GM21360 (cell line): ENCODE results near the gene ITGAE.

Experiments used
- ATAC-seq: cut with Tn5 transposase; IDR thresholded peaks from one replicate; pipeline ENCODE4 v1.9.1; 2021; ENCODE audit warnings: mild to moderate bottlenecking, moderate library complexity; ENCODE audit not compliant: unreplicated experiment

Gene ITGAE

DNA sequence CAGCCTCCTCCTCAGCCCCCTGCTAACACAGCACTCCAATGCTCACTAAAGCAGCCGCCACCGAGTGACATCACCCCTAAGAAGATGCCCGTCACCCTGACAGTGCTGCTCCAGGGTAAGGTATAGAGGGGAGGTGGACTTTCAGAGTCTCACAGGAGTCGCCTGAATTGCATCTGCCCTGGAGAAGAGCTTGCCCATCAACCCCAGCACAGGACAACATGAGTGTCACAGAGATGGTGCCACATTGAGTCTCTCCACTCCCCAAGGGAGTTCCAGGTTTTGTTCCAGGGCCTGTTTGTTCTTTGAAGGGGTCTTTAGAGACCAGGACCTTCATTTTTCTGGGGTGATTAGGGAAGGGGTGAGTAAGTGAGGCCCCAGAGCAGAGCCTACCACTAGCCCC, 102.8 kb downstream of the ITGAE start:
- ATAC-seq: no peak

DNA sequence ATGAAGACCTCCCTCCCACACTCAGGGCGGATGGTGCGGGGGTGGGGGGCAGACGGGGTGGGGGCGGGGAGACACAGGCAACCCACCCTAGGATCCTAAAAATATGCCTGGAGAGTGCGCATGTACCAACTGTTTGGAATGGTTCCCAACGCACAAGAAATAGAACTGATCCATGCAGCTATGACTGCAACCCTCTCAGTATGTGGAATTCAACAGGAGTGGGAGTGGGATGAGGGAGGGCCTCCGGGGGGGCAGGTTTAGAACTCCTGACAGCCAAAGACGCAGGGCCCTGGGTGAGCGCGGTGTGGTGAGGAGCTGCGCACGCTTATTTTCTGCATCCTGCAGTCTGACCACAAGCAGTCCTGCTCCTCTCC, 103.9 kb downstream of the ITGAE start:
- no peak for ATAC-seq

DNA sequence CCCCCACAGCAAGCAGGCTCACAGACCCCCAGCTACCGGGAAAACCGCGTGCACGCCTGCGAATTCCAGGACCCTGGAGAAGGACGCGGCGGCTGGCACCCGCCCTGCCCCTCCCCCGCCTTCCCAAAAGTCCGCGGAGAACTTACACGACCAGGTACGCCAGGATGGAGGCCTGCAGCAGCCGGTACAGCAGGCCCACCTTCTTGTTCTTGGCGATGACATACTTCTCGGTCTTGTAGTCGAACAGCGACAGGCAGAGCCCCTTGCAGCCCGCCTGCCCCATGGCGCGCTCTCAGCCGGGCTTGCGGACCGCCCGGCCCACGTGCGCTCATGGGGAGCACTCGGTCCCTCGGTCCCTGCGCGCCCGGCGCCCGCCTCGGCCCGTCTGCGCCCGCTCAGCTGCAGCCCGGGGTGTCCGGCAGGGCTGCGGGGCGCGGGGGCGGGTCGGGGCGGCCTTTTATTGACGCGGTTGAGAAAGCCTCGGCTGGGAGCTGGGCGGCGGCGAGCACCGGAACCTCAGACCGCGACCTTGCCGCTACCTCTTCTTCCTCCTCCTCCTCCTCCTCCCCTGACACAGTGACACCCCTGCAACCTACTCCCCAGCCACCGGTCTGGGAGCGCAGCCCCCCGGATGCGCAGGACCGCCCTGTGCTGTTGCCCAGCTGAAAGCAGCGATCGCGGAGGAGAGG, 105.1 kb downstream of the ITGAE start, which contains the start of gene P2RX5:
P2RX5 (minus strand) TSS at position 433 of the 689 bp plus-strand sequence; CDS start at position 283, 150 bp downstream.
- no peak for ATAC-seq

DNA sequence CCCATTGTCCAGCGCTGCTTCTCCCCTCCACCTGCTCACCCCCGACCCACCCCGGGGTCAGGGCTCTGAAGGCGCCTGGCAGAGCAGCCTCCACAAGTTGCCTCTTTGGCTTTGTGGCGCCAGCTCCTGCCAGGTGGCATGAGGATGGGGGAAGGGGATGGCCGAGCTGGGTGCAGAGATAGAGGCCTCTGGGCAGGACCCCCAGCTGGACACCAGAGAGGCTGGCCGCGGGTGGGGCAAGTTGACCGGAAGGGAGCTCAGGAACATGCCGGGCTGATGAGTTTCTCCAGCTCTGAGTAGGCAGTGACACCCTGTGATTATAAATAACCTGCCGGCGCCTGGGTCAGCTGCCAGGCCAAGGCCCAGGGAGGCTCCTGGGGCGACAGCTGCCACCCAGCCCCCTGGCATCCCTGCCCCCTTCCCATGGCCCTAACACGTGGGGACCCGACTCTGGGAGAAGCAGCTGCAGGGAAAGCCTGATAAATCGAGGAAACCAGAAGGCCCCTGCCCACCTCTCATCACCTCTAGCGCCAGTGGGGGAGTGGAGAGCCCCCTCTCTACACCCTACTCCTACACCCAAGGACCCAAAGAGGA, 105.8 kb downstream of the ITGAE start:
- no peak for ATAC-seq

DNA sequence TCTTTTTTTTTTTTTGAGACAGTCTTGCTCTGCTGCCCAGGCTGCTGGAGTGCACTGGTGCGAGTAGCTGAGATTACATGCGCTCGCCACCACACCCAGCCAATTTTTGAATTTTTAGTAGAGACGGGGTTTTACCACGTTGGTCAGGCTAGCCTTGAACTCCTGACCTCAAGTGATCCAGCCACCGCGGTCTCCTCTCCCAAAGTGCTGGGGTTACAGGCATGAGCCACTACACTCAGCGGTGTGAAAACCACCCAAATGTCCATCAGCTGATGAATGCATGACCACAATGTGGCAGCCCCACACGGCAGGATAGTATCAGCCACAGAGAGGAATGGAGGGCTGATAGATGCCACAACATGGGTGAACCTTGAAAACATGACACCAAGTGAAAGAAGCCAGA, 107.2 kb downstream of the ITGAE start:
- peak; percentile 37 for ATAC-seq

- ATAC-seq: no peak
These were observed 107.8 kb downstream of the ITGAE start for GRCh38 chr17:3693141-3693540.

DNA sequence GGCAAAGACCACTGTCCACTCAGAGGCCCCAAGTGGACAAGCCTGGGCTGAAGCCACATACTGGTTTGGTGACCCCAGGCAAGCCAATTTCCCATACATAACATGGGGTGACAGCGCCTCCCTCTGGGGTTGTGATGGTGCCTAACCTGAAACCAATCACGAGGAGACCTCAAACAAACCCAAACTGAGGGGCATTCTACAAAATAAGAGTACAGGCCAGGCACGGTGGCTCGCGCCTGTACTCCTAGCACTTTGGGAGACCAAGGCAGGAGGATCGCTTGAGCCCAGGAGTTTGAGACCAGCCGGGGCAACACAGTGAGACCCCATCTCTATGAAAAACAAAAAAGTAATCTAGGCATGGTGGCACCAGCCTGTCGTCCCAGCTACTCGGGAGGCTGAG, 108.6 kb downstream of the ITGAE start:
- ATAC-seq: no peak

DNA sequence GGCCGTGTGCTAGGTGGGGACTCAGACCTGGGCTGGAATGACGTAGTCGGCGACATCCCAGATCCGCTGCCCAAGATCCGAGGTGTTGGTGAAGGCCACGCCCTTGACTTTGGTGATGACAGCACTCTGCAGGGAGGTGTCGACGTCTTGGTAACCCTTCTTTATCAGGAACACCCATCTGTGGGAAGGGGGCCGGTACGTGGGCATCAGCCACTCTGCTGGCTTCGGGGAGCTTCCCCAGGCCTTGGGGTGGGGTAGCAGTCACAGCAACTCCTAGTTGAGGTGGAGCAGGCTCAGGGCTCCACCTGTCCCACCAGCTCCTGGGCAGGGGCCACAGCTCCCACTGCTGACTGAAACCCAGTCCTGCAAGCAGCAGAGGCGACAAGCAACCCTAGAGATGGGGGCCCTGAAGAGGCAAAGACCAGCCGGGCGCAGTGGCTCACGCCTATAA, 109.3 kb downstream of the ITGAE start:
- no peak for ATAC-seq

DNA sequence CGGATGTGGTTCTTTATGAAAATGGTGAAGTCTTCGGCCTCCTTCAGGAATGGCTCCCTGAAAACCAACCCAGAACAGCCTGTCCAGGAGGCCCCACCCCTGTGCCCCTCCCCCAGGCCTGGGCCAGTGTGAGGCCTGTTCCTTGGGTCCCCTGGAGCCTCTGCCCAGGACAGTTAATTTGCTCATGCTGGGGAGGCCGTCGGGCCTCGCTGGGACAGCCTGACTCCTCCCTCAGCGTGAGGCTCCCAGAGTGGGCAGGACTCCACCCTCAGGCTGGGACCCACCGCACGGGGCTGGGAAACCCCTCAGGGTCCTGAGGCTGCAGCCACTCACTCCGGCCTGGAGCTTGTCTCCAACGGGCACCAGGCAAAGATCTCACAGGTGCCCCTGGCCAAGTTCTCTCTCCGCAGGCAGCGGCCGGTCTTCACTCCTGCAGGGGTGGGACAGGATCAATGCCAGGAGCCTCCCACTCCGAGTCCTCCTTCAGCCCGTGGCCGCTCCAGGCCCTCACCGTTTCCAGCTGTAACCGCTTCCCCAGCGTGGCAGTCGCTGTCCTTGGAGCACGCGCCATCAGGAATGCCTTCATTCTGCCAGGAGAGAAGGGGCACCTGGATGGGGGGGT, 110.8 kb downstream of the ITGAE start:
- ATAC-seq: no peak

DNA sequence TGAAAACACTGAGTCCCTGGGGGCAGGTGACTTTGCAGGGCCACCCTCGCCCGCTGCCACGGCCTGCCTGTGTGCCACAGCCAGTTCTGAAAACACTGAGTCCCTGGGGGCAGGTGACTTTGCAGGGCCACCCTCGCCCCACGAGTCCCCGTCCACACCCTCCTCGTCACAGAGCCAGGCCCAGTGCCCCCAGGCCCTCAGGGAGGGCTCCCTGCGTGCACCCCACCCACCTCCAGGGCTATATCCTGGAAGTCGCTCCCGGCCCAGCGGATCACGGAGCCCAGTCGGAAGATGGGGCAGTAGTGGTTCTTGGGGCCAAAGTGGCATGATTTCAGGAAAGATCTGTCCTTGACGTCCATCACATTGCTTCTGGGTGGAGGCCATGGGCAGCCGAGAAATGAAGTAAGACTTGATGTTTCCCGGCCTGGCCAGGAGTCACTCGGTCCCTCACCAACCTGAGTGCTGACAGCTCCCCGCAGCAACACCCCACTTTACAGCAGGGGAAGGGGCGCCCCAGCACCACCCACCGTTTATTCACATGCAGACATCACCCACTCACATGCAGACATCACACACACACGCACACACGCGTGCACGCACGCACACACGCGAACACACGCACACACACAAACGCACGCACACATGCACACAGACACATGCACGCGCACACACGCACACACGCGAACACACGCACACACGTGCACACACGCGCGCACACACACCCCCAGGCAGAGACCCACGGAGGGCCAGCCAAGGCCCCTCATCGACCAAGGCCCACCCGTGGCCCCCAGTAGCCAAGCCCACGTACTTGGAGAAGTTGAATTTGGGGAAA, 111.5 kb downstream of the ITGAE start:
- no peak for ATAC-seq

DNA sequence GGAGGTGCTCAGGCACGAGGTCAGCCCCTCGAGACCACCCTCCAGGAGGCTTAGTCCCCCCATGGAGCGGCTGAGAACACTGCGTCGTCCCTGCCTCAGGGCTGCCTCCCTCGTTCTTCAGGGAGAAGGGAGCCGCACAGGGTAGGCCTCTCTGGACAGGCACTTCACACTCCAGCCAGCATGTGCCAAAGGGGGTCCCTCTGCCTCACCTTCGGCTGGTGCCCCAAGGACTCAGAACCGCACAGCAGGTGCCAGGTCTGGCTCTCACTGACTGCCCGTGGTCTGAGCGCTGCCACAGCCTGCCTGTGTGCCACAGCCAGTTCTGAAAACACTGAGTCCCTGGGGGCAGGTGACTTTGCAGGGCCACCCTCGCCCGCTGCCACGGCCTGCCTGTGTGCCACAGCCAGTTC, 112.1 kb downstream of the ITGAE start:
- no peak for ATAC-seq

DNA sequence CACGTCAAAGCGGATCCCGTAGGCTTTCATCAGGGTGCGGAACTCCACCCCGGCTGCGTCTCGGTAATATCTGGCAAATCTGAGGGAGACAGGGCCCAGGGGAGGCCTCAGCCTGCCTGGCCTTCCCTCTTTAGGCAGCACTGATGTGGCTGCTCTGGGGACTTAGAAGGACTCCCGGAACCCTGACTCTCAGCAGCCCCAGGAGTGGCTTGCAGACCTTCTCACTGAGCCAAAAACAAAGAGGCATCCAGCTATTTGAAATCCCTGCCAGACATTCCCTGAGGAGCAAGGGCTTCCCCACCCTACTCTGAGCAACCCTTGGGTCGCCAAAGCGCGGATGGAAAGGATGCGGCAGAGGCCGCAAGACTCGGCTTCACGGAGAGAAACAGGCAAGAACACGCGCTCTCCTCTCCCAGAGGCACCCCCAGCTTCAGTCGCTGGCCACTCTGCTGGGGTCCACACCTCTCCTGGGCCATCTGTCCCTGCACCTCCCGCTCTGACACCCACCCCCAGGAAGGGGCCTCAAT, 112.9 kb downstream of the ITGAE start:
- ATAC-seq: no peak

DNA sequence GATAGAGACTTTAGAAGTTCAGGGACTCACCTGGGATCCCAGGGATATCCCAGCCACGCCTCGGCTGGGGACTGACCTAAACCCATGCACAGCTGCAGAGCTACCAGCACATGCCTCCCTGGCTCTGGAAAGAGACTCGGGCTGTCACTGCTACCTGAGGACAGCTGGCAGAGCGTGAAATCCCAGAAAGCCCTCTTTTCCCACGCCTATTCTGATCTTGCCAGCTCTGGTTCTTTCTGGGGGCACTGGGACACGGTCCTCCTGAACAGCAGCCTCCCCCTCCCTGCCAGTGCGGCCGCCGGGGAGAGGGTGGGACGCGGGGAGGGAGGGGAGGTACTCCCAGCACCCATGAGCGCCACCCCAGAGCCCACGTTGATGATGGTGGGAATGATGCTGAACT, 115.8 kb downstream of the ITGAE start:
- ATAC-seq: no peak

GRCh38 chr17:3683054-3683511, 117.9 kb downstream of the ITGAE start:
- no peak for ATAC-seq

GRCh38 chr17:3682033-3682432, 119.0 kb downstream of the ITGAE start:
- ATAC-seq: no peak

- ATAC-seq: no peak
These were observed 119.4 kb downstream of the ITGAE start for GRCh38 chr17:3681565-3681964.

- no peak for ATAC-seq
These were observed 119.9 kb downstream of the ITGAE start for GRCh38 chr17:3681057-3681456.

DNA sequence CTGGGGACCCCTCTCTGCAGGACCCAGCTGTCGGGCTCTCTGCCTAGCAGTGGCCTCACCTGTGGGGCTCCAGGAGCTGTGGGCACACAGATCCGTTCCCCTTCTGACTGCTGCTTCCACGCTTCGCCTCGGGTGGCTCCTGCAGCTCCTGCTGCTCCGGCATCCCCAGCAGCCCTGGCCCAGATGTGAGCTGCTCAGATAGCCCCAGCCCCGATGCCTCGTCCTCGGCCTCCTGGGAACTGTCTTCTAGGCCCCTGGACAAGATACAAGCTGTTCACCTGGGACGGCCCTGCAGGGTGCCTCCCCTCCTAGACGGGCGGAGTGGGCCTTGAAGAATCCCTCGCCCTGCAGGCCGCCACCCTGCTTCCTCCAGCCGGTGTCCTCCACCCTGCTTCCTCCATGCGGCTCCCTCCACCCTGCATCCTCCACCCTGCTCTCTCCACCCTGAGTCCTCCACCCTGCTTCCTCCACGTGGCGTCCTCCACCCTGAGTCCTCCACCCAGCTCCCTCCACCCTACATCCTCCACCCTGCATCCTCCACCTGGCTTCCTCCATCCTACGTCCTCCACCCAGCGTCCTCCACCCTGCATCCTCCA, 121.4 kb downstream of the ITGAE start:
- no peak for ATAC-seq

- no peak for ATAC-seq
These were observed 122.0 kb downstream of the ITGAE start for GRCh38 chr17:3678821-3679530.
